ENCODE results near the gene CPLANE2.

The CPLANE2 gene

GRCh38 chr1:16249596-16250241 lies 12.7 kb upstream of the CPLANE2 start (continued):
- TF ChIP-seq, protein P1, sequence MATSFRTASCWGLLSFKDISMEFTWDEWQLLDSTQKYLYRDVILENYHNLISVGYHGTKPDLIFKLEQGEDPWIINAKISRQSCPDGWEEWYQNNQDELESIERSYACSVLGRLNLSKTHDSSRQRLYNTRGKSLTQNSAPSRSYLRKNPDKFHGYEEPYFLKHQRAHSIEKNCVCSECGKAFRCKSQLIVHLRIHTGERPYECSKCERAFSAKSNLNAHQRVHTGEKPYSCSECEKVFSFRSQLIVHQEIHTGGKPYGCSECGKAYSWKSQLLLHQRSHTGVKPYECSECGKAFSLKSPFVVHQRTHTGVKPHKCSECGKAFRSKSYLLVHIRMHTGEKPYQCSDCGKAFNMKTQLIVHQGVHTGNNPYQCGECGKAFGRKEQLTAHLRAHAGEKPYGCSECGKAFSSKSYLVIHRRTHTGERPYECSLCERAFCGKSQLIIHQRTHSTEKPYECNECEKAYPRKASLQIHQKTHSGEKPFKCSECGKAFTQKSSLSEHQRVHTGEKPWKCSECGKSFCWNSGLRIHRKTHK (tag by site-specific recombination; IDR thresholded peaks at IDR 0.05) = no peak
- TF ChIP-seq ZXDB (tag by site-specific recombination; IDR thresholded peaks at IDR 0.05) (no peak), ZNF837 (tag by site-specific recombination; IDR thresholded peaks at IDR 0.05) (no peak), ZNF513 (tag by site-specific recombination; IDR thresholded peaks at IDR 0.05) (0 out of 2 replicates have a peak, but pooled peaks have one; percentile 21), ZEB2 (tag by site-specific recombination; IDR thresholded peaks at IDR 0.05) (peak; percentile 23; the same call in 1 of the 2 replicates), ZNF292 (tag by site-specific recombination; IDR thresholded peaks at IDR 0.05; ENCODE audit: borderline replicate concordance, low read depth) (no peak), GLI4 (tag by site-specific recombination; IDR thresholded peaks at IDR 0.05) (no peak), ZNF140 (tag by site-specific recombination; IDR thresholded peaks at IDR 0.05) (no peak), ZNF747 (tag by site-specific recombination; IDR thresholded peaks at IDR 0.05) (no peak), ZNF549 (tag by site-specific recombination; IDR thresholded peaks at IDR 0.05) (no peak), ZNF704 (tag by site-specific recombination; IDR thresholded peaks at IDR 0.05) (no peak), ZNF354C (tag by site-specific recombination; IDR thresholded peaks at IDR 0.05; ENCODE audit: borderline replicate concordance, low read depth) (no peak), ZNF16 (tag by site-specific recombination; IDR thresholded peaks at IDR 0.05; ENCODE audit: low read depth) (no peak), RBAK (tag by site-specific recombination; IDR thresholded peaks at IDR 0.05) (no peak)
- TF ChIP-seq, protein P2, sequence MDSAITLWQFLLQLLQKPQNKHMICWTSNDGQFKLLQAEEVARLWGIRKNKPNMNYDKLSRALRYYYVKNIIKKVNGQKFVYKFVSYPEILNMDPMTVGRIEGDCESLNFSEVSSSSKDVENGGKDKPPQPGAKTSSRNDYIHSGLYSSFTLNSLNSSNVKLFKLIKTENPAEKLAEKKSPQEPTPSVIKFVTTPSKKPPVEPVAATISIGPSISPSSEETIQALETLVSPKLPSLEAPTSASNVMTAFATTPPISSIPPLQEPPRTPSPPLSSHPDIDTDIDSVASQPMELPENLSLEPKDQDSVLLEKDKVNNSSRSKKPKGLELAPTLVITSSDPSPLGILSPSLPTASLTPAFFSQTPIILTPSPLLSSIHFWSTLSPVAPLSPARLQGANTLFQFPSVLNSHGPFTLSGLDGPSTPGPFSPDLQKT (IDR thresholded peaks at IDR 0.05; ENCODE audit: borderline replicate concordance, low read depth, low read length) = no peak

- H3K36me3 ChIP-seq (ENCODE audit: control insufficient read depth in 2 of 2, insufficient read depth in 1 of 2, low read length in 2 of 2) = peaks cover 0 to 46% of the 10 kb centered on the region in 2 experiments; a peak in 1 of 3 replicates
- H3K9me3 ChIP-seq (ENCODE audit: control insufficient read depth, insufficient read depth, low read depth, low read length) = no peaks in the 10 kb centered on the region
- H3K27ac ChIP-seq (ENCODE audit: extremely low read depth, low read depth, low read length) = peak overlapping the region; percentile 55
- no peak overlapping the region for H3K4me3 ChIP-seq (ENCODE audit: low read depth, low read length)
- POLR2A ChIA-PET = interaction anchor here (1.5 to 1.7 kb wide), 2 partner anchors 12 to 104 kb away, joined by 6 to 9 read pairs; partner anchors contain the start of genes CPLANE2 and FBXO42
- CTCF ChIA-PET = interaction anchor here (0.6 to 3.0 kb wide), 11 partner anchors 11 to 434 kb away, joined by 3 to 14 read pairs (median 4); partner anchors contain the start of genes FAM131C and FBXO42
- peaks cover 17% of the 10 kb centered on the region for H3K4me1 ChIP-seq (ENCODE audit: control insufficient read depth, insufficient read depth, low read length)
- TF ChIP-seq ZNF555 (tag by site-specific recombination; conservative IDR thresholded peaks at IDR 0.05) = no peak
- peak; percentile 95 for TF ChIP-seq PRDM4 (tag by site-specific recombination; IDR thresholded peaks at IDR 0.05)
- TF ChIP-seq ZNF585B (tag by site-specific recombination; IDR thresholded peaks at IDR 0.05) = no peak
- no peak for TF ChIP-seq ZNF473 (tag by site-specific recombination; IDR thresholded peaks at IDR 0.05)
- TF ChIP-seq ZNF549 (tag by site-specific recombination; IDR thresholded peaks at IDR 0.05) = no peak
- TF ChIP-seq ZNF776 (tag by site-specific recombination; IDR thresholded peaks at IDR 0.05; ENCODE audit: borderline replicate concordance) = no peak
- TF ChIP-seq PRDM10 (tag by site-specific recombination; IDR thresholded peaks at IDR 0.05) = no peak; the same call in 1 of the 2 replicates
- peak; percentile 29; the same call in 1 of the 2 replicates for TF ChIP-seq ZNF600 (tag by site-specific recombination; IDR thresholded peaks at IDR 0.05)
These were observed 11.9 kb upstream of the CPLANE2 start for GRCh38 chr1:16248603-16249516.
